CD4-positive, alpha-beta T cell (primary cell): ENCODE results near the gene HPRT1. TPM values are rescaled to one million over a fixed set of nuclear protein-coding genes. Genes with fewer than 3 reads are reported as not detected.

Experiments used
- ATAC-seq: fragments of 200-7000 bp; cut with Tn5 transposase; one replicate; pipeline ENCODE4 v1.10.0; 2022; ENCODE audit warnings: mild to moderate bottlenecking; ENCODE audit not compliant: poor library complexity
- CTCF ChIA-PET: fragments of 350-600 bp; sonication (Branson Sonifier 250); formaldehyde crosslinking; loops from one replicate; lab custom pipeline; 2021; ENCODE audit warnings: antibody characterized with exemption, inconsistent platforms; lab: Charles Lee
- POLR2A ChIA-PET: fragments of 350-600 bp; sonication (Branson Sonifier 250); formaldehyde crosslinking; loops from one replicate; lab custom pipeline; 2021; ENCODE audit warnings: antibody characterized with exemption, inconsistent platforms; lab: Charles Lee
- DNase-seq, 14 experiments: peaks; one replicate each; pipeline ENCODE4 v3.0.0-alpha.2; 2013 to 2020; ENCODE audit warnings: mixed read lengths in 2 of 14
- H3K27ac ChIP-seq, 2 donors: one replicate each; pipeline versions ENCODE4 v1.5.1 to v1.7.0; 2013; ENCODE audit warnings: low read length in 2 of 2, low read depth in 1 of 2, mild to moderate bottlenecking in 1 of 2
- H3K27me3 ChIP-seq, 2 experiments: 1 replicate in 1 of 2; 2 replicates in 1 of 2; pipeline versions ENCODE4 v1.6.1 to v1.7.0; 2013; ENCODE audit warnings: low read length in 2 of 2, control low read depth in 1 of 2, mild to moderate bottlenecking in 1 of 2, moderate library complexity in 1 of 2; ENCODE audit not compliant: insufficient read depth in 2 of 2, control insufficient read depth in 1 of 2
- H3K36me3 ChIP-seq: one replicate; pipeline ENCODE4 v1.6.1; 2013; ENCODE audit warnings: low read length, control low read depth; ENCODE audit not compliant: insufficient read depth
- H3K4me1 ChIP-seq: one replicate; pipeline ENCODE4 v1.6.1; 2013; ENCODE audit warnings: low read length, control low read depth; ENCODE audit not compliant: insufficient read depth
- H3K4me3 ChIP-seq: one replicate; pipeline ENCODE4 v1.5.1; 2013; ENCODE audit warnings: mild to moderate bottlenecking, low read length, moderate library complexity
- H3K9me3 ChIP-seq, 2 experiments: 1 replicate in 1 of 2; 2 replicates in 1 of 2; pipeline versions ENCODE4 v1.6.1 to v1.7.0; 2013; ENCODE audit warnings: low read length in 2 of 2, mild to moderate bottlenecking in 2 of 2, control low read depth in 1 of 2, moderate library complexity in 1 of 2; ENCODE audit not compliant: control insufficient read depth in 1 of 2, insufficient read depth in 1 of 2
- H3K27ac Mint-ChIP-seq: one replicate; pipeline ENCODE4 v1.8.0; 2020; ENCODE audit warnings: mixed read lengths
- H3K27me3 Mint-ChIP-seq: one replicate; pipeline ENCODE4 v1.8.0; 2021; ENCODE audit warnings: mixed read lengths
- H3K36me3 Mint-ChIP-seq: one replicate; pipeline ENCODE4 v1.8.0; 2021; ENCODE audit warnings: low read depth, mixed read lengths
- H3K4me1 Mint-ChIP-seq: one replicate; pipeline ENCODE4 v1.8.0; 2021; ENCODE audit warnings: low read depth, mixed read lengths
- H3K4me3 Mint-ChIP-seq: one replicate; pipeline ENCODE4 v1.8.0; 2020; ENCODE audit warnings: mild to moderate bottlenecking, mixed read lengths
- H3K9me3 Mint-ChIP-seq: one replicate; pipeline ENCODE4 v1.8.0; 2020; ENCODE audit warnings: mixed read lengths
- intact Hi-C, 2 experiments: fragments of 100-400 bp; cut with DNase I in 1 of 2; cut with micrococcal nuclease in 1 of 2; formaldehyde crosslinking; loops; one replicate each; pipeline versions ENCODE4 v1.15.1 to v1.9.0; 2023 to 2025; cut with DNase I, micrococcal nuclease
- total RNA-seq, 174 experiments: library from RNA in 2 of 174; stranded (reverse) in 2 of 174; gene quantifications; one replicate each; pipeline ENCODE4 v1.2.3 and lab custom pipeline; 2021 to 2026
- TF ChIP-seq, protein P1 (sequence below): fragments of 200-600 bp; IDR thresholded peaks from one replicate; pipeline ENCODE4 v1.8.0; 2022; ENCODE audit warnings: antibody characterized with exemption, mild to moderate bottlenecking

The HPRT1 gene
- total RNA-seq, 2 experiments from 2014 or later = 14.1 to 15.5 TPM

DNA sequence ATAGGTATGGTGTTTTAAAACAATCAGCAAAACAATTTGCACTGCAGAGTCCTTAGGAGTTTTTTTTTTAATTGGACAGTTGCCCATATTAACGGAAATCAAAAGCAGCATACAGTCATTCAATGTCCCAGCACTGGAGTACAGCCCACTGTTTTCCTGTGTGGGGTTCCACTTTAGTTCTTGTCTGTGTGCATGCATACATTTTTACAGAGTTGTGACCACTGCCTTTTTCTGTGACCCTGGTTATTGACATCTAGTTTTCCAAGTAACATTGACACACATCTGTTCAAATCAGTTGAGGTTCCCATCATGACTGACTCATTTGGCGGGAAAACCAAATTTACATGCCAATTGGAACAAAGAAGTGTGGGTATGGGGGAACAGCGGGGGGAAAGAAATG, 83.3 kb downstream of the HPRT1 start:
- TF ChIP-seq, protein P1, sequence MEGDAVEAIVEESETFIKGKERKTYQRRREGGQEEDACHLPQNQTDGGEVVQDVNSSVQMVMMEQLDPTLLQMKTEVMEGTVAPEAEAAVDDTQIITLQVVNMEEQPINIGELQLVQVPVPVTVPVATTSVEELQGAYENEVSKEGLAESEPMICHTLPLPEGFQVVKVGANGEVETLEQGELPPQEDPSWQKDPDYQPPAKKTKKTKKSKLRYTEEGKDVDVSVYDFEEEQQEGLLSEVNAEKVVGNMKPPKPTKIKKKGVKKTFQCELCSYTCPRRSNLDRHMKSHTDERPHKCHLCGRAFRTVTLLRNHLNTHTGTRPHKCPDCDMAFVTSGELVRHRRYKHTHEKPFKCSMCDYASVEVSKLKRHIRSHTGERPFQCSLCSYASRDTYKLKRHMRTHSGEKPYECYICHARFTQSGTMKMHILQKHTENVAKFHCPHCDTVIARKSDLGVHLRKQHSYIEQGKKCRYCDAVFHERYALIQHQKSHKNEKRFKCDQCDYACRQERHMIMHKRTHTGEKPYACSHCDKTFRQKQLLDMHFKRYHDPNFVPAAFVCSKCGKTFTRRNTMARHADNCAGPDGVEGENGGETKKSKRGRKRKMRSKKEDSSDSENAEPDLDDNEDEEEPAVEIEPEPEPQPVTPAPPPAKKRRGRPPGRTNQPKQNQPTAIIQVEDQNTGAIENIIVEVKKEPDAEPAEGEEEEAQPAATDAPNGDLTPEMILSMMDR = no peak
- Histone ChIP-seq H3K36me3 (no peaks in the 10 kb centered on the region), H3K4me1 (peaks cover 3% of the 10 kb centered on the region), H3K4me3 (no peak overlapping the region), H3K27ac (no peak overlapping the region), H3K27me3 (peaks cover 30 to 49% of the 10 kb centered on the region in 2 experiments), H3K9me3 (peaks cover 0 to 11% of the 10 kb centered on the region in 2 experiments)
- Mint-ChIP-seq H3K4me3 (no peak overlapping the region), H3K9me3 (no peaks in the 10 kb centered on the region), H3K27me3 (peaks cover 30% of the 10 kb centered on the region), H3K36me3 (no peaks in the 10 kb centered on the region), H3K27ac (no peak overlapping the region), H3K4me1 (peaks cover 3% of the 10 kb centered on the region)
- ATAC-seq (no peak), DNase-seq (no peak)
- ChIA-PET POLR2A (no interaction called here), CTCF (no interaction called here)
- intact Hi-C loops = no loop called here

DNA sequence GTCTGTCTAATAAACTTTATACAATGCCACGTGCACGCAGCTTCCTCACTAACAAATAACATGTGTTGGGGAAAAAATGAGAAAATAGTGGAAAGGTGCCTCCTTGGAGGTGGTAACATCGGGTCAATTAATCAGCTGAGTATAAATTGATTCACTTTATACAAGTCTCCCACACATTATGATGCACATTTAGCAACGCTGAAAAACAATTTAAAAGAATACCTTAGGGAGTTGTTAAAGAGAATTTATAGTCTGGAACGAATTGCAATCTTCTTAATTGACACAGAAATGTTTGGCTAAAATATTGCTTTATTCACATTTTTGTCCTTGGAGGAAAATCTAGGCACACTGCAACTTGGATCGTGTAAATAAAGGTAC, 84.2 kb downstream of the HPRT1 start:
- no peaks in the 10 kb centered on the region for H3K36me3 Mint-ChIP-seq
- no peak for ATAC-seq
- H3K9me3 Mint-ChIP-seq = no peaks in the 10 kb centered on the region
- H3K9me3 ChIP-seq = peaks cover 0 to 11% of the 10 kb centered on the region in 2 experiments
- no peak overlapping the region for H3K27ac Mint-ChIP-seq
- no peak overlapping the region for H3K4me3 ChIP-seq
- peaks cover 38% of the 10 kb centered on the region for H3K27me3 Mint-ChIP-seq
- peaks cover 11% of the 10 kb centered on the region for H3K4me1 ChIP-seq
- POLR2A ChIA-PET = no interaction called here
- H3K27me3 ChIP-seq = peaks cover 37 to 57% of the 10 kb centered on the region in 2 experiments
- H3K4me1 Mint-ChIP-seq = peaks cover 12% of the 10 kb centered on the region
- no peaks in the 10 kb centered on the region for H3K36me3 ChIP-seq
- intact Hi-C loops = no loop called here
- no peak overlapping the region for H3K4me3 Mint-ChIP-seq
- H3K27ac ChIP-seq = no peak overlapping the region
- CTCF ChIA-PET = no interaction called here
- TF ChIP-seq, protein P1 = no peak
- no peak for DNase-seq

DNA sequence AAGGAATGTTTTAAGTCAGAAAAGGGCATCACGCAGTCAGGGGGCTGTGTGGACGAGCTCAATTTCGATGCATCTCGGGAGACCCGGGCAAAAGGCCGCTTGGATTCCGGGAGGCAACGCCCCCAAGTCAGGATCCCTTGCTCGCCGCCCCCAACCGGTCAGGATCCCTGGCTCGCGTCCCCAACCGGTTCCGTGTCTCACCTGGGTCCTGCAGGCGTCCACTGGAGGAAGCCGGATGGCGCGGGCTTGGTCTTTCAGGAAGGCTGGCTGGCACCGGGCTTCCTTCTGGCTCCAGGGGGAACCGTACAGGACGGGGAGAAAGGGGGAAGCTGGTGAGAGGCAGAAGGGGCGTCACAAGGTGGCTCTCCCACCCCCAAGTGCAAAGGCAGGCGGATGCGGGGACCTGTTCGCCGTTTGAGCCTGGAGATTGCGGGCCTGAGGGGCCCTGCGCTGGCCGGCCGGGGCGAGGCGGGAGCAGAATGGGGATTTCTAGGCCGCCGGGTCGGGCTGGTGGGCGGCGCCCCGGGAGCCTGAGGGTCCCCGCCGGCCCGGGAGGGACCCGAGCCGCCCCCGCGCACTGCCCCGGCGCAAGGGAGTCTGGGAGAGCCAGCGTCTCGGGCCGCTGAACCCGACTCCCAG, 84.7 kb downstream of the HPRT1 start:
- Histone ChIP-seq H3K4me3 (no peak overlapping the region), H3K9me3 (peaks cover 0 to 11% of the 10 kb centered on the region in 2 experiments), H3K27ac (no peak overlapping the region), H3K4me1 (peaks cover 13% of the 10 kb centered on the region), H3K36me3 (no peaks in the 10 kb centered on the region), H3K27me3 (peaks cover 37 to 58% of the 10 kb centered on the region in 2 experiments)
- H3K27ac Mint-ChIP-seq = no peak overlapping the region
- H3K27me3 Mint-ChIP-seq = peaks cover 40% of the 10 kb centered on the region
- no peak for ATAC-seq
- ChIA-PET CTCF (no interaction called here), POLR2A (no interaction called here)
- H3K4me1 Mint-ChIP-seq = peaks cover 14% of the 10 kb centered on the region
- H3K4me3 Mint-ChIP-seq = no peak overlapping the region
- TF ChIP-seq, protein P1 = no peak
- no peaks in the 10 kb centered on the region for H3K9me3 Mint-ChIP-seq
- intact Hi-C loops = no loop called here
- no peak for DNase-seq
- no peaks in the 10 kb centered on the region for H3K36me3 Mint-ChIP-seq
